Panc1 (cell line): ENCODE measurements around the gene CYP2W1.

Experiments used
- CTCF ChIP-seq: fragments of 450-650 bp; IDR thresholded peaks from 2 replicates; pipeline ENCODE4 v1.5.1; 2017; ENCODE audit warnings: mild to moderate bottlenecking
- POLR2AphosphoS5 ChIP-seq: IDR thresholded peaks from 2 replicates; pipeline ENCODE4 v1.6.1; 2012; ENCODE audit warnings: mild to moderate bottlenecking, low read depth, low read length, moderate library complexity
- REST ChIP-seq, 2 experiments: IDR thresholded peaks; 2 replicates each; pipeline ENCODE4 v1.6.1; 2011 to 2012; ENCODE audit warnings: low read depth in 2 of 2, control low read depth in 1 of 2, low read length in 1 of 2, mild to moderate bottlenecking in 1 of 2, moderate library complexity in 1 of 2; ENCODE audit not compliant: insufficient read depth in 1 of 2
- SIN3A ChIP-seq: IDR thresholded peaks from 2 replicates; pipeline ENCODE4 v1.6.1; 2012; ENCODE audit warnings: low read depth, mild to moderate bottlenecking, low read length, moderate library complexity, borderline replicate concordance; ENCODE audit not compliant: insufficient read depth

- TF ChIP-seq POLR2AphosphoS5 (no peak), CTCF (no peak), SIN3A (no peak), REST (IDR thresholded peaks at IDR 0.05; ENCODE audit: insufficient read depth in 1 of 2, low read depth in 2 of 2, low read length in 1 of 2) (no peak)
These were observed 8.2 kb downstream of the CYP2W1 start for GRCh38 chr7:990933-991728.
